AG04450 (cell line): ENCODE measurements around the gene TNFAIP8. TPM values are rescaled to one million over a fixed set of nuclear protein-coding genes. Genes with fewer than 3 reads are reported as not detected.

ENCODE experiments used
- CTCF ChIA-PET: fragments of 300-600, 350-600 bp; formaldehyde crosslinking; extraction: SDS; loops from one replicate; lab custom pipeline; 2022; ENCODE audit warnings: antibody characterized with exemption, inconsistent platforms; lab: Charles Lee
- POLR2A ChIA-PET: fragments of 350-600 bp; formaldehyde crosslinking; extraction: SDS; loops from one replicate; lab custom pipeline; 2021; ENCODE audit warnings: antibody characterized with exemption, inconsistent platforms; lab: Yijun Ruan, JAX
- DNase-seq: peaks from one replicate; pipeline ENCODE4 v3.0.0-alpha.2; 2011; ENCODE audit warnings: low read depth, low spot score
- H3K27ac ChIP-seq: one replicate; pipeline ENCODE4 v1.5.1; 2012; ENCODE audit warnings: low read depth, low read length, control low read depth
- H3K27me3 ChIP-seq: one replicate; pipeline ENCODE4 v1.6.0; 2012; ENCODE audit warnings: low read length; ENCODE audit not compliant: control insufficient read depth, insufficient read depth
- H3K4me3 ChIP-seq: 2 replicates; pipeline ENCODE4 v1.5.1; 2011; ENCODE audit warnings: mild to moderate bottlenecking, low read depth, low read length, control low read depth
- H3K9me3 ChIP-seq: 2 replicates; pipeline ENCODE4 v1.5.1; 2012; ENCODE audit warnings: low read length; ENCODE audit not compliant: control insufficient read depth, insufficient read depth
- polyA plus RNA-seq: library from polyadenylated mRNA; depleted of rRNA; stranded (reverse); fragments of >200 nt; gene quantifications from 2 replicates; pipeline ENCODE4 v1.2.3, GENCODE V29; 2011
- TF ChIP-seq, protein P1 (sequence below): IDR thresholded peaks from 2 replicates; pipeline ENCODE4 v1.5.1; 2011; ENCODE audit warnings: low read depth, low read length, control low read depth, inconsistent platforms

TNFAIP8 gene
- polyA plus RNA-seq, 1 experiment, result 56.4 TPM

DNA sequence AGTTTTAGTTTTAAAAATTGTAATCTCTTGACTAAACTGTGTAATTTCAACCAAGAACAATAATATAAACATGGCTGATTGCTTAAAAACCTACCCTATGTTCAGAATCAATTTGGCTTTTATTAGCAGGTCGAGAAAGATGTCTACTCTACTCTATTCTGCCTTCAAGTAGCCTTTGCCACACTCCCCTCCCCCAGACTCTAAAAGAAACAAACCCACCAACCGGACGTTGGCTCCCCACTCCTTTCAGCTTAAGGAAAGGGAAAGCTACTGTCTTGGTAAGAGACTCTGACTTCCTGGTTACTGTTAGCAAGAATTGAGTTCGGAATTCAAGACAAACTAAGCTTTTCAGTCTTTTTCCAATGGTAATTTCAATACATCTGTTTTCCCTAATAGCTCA is 46.7 kb downstream of the TNFAIP8 start:
- H3K27me3 ChIP-seq, result no peaks in the 10 kb centered on the region
- no peak overlapping the region for H3K27ac ChIP-seq
- H3K9me3 ChIP-seq, result no peaks in the 10 kb centered on the region
- ChIA-PET POLR2A (no interaction called here), CTCF (interaction anchor here (1.4 to 4.0 kb wide), 2 partner anchors 9 to 415 kb away, joined by 7 to 24 read pairs; partner anchors contain the start of gene DTWD2)
- TF ChIP-seq, protein P1, sequence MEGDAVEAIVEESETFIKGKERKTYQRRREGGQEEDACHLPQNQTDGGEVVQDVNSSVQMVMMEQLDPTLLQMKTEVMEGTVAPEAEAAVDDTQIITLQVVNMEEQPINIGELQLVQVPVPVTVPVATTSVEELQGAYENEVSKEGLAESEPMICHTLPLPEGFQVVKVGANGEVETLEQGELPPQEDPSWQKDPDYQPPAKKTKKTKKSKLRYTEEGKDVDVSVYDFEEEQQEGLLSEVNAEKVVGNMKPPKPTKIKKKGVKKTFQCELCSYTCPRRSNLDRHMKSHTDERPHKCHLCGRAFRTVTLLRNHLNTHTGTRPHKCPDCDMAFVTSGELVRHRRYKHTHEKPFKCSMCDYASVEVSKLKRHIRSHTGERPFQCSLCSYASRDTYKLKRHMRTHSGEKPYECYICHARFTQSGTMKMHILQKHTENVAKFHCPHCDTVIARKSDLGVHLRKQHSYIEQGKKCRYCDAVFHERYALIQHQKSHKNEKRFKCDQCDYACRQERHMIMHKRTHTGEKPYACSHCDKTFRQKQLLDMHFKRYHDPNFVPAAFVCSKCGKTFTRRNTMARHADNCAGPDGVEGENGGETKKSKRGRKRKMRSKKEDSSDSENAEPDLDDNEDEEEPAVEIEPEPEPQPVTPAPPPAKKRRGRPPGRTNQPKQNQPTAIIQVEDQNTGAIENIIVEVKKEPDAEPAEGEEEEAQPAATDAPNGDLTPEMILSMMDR, result no peak
- DNase-seq, result no peak
- no peak overlapping the region for H3K4me3 ChIP-seq

DNA sequence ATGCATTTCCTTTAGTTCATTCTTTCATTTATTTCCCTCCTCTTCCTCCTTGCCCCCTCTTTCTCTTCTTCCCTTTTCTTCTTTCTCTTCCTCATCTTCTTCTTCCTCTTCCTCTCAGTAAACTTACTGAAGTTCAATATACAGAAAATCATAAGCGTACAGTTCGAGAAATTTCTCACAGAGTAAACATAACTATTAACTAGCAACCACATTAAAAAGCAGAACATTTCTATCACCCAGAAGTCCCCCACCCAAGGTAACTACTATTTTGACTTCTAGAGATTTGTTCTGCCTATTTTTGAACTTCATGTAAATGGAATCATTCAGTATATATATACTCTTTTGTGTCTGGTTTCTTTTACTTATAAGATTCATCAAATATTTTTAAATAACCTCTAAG is 48.2 kb downstream of the TNFAIP8 start:
- ChIA-PET POLR2A (no interaction called here), CTCF (interaction anchor here (2.5 kb wide), 1 partner anchor 416 kb away, joined by 12 read pairs; the partner anchor contains the start of gene DTWD2)
- DNase-seq, result no peak

DNA sequence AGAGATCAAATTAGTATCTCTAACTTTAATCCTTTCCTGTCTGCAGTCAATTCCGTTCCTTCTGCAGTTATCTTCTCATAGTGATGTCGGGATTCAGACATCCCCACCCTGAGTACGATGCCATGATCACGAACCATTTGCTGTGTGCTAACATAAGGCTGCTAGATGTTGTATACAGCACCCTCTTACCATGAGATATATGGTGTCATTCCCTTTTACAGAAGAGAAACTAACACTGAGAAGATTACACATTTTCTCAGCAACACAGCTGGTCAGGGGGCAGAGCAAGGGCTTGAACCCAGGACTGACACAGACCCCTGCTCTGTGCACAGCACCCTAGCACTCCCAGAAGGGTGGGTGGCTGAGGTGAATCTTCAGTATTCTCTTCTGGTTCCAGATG is 49.6 kb downstream of the TNFAIP8 start:
- no peak for DNase-seq
- ChIA-PET POLR2A (no interaction called here), CTCF (interaction anchor here (2.5 kb wide), 1 partner anchor 417 kb away, joined by 12 read pairs; the partner anchor contains the start of gene DTWD2)
- Histone ChIP-seq H3K27ac (no peak overlapping the region), H3K9me3 (no peaks in the 10 kb centered on the region), H3K27me3 (no peaks in the 10 kb centered on the region), H3K4me3 (no peak overlapping the region)
- TF ChIP-seq, protein P1, result no peak

More for the DNA sequence above, 48.2 kb downstream of the TNFAIP8 start:
- no peaks in the 10 kb centered on the region for H3K9me3 ChIP-seq
- TF ChIP-seq, protein P1, result no peak
- no peak overlapping the region for H3K27ac ChIP-seq
- H3K27me3 ChIP-seq, result no peaks in the 10 kb centered on the region
- H3K4me3 ChIP-seq, result no peak overlapping the region

DNA sequence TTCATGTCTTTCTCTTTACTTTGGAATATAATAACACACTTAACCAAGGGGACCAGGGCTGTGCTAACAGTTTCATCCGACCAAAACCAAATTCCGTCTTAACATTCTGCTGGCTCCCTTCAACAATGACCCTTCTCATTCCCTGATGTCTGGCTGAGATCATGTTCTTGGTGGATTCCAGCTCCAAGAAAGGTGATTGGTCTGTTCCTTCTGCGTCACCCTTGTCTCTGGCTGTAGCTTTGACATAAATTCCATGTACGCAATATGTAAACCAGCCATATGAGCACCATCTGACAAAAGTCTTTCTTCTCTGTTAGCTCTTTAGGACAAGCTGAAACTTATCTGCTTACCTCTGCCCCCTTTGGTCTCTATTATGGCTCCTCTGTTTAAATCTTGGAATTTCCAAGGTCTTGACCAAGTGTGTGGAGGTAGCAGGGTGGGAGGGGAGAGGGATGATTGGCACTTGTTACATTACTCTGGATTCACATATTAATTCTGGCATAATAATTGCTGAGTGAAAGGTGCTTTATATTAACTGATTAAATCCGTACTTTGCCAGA is 50.8 kb downstream of the TNFAIP8 start:
- POLR2A ChIA-PET, result no interaction called here
- TF ChIP-seq, protein P1, result no peak
- no peak overlapping the region for H3K4me3 ChIP-seq
- CTCF ChIA-PET, result interaction anchor here (2.5 kb wide), 1 partner anchor 418 kb away, joined by 12 read pairs; the partner anchor contains the start of gene DTWD2
- DNase-seq, result no peak
- H3K9me3 ChIP-seq, result no peaks in the 10 kb centered on the region
- H3K27me3 ChIP-seq, result no peaks in the 10 kb centered on the region
- no peak overlapping the region for H3K27ac ChIP-seq

DNA sequence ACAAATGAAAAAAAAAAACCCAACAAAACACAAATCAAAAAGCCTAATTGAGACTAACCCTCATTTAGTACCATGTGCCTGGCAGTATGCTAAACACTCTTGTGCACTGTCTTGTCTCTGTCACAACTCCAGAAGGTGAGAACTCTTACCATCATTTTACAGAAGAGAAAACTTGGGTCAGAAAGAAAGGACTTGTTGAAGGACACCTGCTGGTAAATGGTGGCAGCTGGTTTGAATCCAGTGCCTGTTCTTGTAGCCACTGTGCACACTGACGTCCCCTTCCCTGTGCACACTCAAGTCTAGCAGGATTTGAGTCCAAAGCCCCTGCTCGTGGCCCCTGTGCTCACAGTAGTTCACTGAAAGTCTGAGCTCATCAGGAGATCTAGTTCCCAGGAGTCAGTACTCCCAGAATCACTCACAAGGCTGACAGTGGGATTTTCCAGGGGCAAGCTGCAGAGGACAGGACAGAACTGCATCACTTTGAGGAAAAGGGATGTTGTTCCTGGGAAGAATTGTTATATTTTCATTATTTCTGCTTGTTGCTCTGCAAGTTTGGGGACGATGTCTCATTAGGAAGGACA is 53.5 kb downstream of the TNFAIP8 start:
- Histone ChIP-seq H3K9me3 (no peaks in the 10 kb centered on the region), H3K4me3 (no peak overlapping the region), H3K27ac (no peak overlapping the region), H3K27me3 (no peaks in the 10 kb centered on the region)
- ChIA-PET CTCF (interaction anchor here (1.4 to 7.8 kb wide), 2 partner anchors 8 to 423 kb away, joined by 3 to 228 read pairs; partner anchors contain the start of gene DTWD2), POLR2A (no interaction called here)
- no peak for DNase-seq
- TF ChIP-seq, protein P1, result no peak
